Measurements from ENCODE around the gene FRMPD2. TPM values are rescaled to one million over a fixed set of nuclear protein-coding genes. Genes with fewer than 3 reads are reported as not detected.
A peak's percentile ranks its signal among the peaks of the same experiment; 100 is the strongest.

The FRMPD2 gene
- total RNA-seq, 1 experiment from 2014 or later, result 1.1 TPM

DNA sequence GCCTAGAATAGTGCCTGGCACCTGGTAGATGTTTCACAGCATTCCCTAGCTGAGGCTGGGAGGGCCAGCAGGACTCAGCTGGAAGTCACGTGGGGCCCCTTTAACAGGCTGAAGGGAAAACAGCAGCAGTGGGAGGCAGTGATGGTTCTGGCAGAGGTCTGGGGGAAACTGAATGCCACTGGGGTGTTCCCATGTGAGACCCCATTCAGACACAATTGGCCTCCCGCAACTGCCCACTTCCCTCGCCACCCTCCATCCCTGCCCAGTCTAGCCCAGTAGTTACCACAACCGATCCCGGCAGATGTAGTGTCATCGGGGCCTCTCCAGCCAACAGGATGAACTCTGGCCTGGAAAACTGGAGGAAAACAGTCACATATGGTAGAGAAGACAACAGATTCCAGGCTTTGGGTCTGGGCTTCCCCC is 38.3 kb downstream of the FRMPD2 start:
- POLR2A ChIA-PET, result no interaction called here
- Mint-ChIP-seq H3K36me3 (no peaks in the 10 kb centered on the region), H3K27me3 (ENCODE audit: low read depth) (no peaks in the 10 kb centered on the region; the same call in 1 of the 2 replicates), H3K4me1 (peaks cover 8% of the 10 kb centered on the region), H3K27ac (peak overlapping the region; percentile 21; the same call in 1 of the 2 replicates), H3K9me3 (no peaks in the 10 kb centered on the region), H3K4me3 (no peak overlapping the region)
- DNase-seq (ENCODE audit: low spot score), result no peak
- TF ChIP-seq, protein P1, sequence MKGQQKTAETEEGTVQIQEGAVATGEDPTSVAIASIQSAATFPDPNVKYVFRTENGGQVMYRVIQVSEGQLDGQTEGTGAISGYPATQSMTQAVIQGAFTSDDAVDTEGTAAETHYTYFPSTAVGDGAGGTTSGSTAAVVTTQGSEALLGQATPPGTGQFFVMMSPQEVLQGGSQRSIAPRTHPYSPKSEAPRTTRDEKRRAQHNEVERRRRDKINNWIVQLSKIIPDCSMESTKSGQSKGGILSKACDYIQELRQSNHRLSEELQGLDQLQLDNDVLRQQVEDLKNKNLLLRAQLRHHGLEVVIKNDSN (CRISPR knock-in tag; IDR thresholded peaks at IDR 0.05), result peak; percentile 72
- TF ChIP-seq, protein P2, sequence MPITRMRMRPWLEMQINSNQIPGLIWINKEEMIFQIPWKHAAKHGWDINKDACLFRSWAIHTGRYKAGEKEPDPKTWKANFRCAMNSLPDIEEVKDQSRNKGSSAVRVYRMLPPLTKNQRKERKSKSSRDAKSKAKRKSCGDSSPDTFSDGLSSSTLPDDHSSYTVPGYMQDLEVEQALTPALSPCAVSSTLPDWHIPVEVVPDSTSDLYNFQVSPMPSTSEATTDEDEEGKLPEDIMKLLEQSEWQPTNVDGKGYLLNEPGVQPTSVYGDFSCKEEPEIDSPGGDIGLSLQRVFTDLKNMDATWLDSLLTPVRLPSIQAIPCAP (CRISPR knock-in tag; IDR thresholded peaks at IDR 0.05), result no peak
- TF ChIP-seq, protein P3, sequence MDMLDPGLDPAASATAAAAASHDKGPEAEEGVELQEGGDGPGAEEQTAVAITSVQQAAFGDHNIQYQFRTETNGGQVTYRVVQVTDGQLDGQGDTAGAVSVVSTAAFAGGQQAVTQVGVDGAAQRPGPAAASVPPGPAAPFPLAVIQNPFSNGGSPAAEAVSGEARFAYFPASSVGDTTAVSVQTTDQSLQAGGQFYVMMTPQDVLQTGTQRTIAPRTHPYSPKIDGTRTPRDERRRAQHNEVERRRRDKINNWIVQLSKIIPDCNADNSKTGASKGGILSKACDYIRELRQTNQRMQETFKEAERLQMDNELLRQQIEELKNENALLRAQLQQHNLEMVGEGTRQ (CRISPR knock-in tag; IDR thresholded peaks at IDR 0.05), result peak; percentile 68
- CTCF ChIA-PET, result no interaction called here
- ATAC-seq, result peak; percentile 32

DNA sequence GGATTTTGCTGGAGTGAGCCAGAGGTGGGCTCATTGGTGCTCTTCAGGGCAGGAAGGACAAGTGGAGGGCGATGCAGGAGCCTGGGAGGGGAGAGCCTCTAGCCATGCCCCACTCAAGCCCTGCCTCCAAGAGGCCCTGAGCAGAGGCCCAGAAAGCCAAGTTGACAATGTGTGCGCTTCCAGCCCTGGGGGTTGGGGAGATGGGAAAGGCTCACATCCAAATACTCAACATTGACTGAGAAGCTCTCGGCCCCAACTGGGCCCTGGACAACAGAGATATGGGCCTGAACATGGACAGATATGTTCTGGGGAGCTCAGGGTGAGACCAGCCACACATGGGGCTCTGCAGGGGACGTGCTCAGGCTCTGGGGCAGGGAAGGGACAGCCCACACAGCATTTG is 39.0 kb downstream of the FRMPD2 start:
- ChIA-PET CTCF (no interaction called here), POLR2A (no interaction called here)
- H3K27me3 Mint-ChIP-seq (ENCODE audit: low read depth), result no peaks in the 10 kb centered on the region; the same call in 1 of the 2 replicates
- no peak overlapping the region for H3K4me3 Mint-ChIP-seq
- no peak overlapping the region for H3K27ac Mint-ChIP-seq
- no peak for ATAC-seq
- H3K9me3 Mint-ChIP-seq, result no peaks in the 10 kb centered on the region
- DNase-seq (ENCODE audit: low spot score), result no peak
- H3K4me1 Mint-ChIP-seq, result peaks cover 8% of the 10 kb centered on the region
- H3K36me3 Mint-ChIP-seq, result no peaks in the 10 kb centered on the region
- TF ChIP-seq, protein P3 (CRISPR knock-in tag; IDR thresholded peaks at IDR 0.05), result no peak
- TF ChIP-seq, protein P4, sequence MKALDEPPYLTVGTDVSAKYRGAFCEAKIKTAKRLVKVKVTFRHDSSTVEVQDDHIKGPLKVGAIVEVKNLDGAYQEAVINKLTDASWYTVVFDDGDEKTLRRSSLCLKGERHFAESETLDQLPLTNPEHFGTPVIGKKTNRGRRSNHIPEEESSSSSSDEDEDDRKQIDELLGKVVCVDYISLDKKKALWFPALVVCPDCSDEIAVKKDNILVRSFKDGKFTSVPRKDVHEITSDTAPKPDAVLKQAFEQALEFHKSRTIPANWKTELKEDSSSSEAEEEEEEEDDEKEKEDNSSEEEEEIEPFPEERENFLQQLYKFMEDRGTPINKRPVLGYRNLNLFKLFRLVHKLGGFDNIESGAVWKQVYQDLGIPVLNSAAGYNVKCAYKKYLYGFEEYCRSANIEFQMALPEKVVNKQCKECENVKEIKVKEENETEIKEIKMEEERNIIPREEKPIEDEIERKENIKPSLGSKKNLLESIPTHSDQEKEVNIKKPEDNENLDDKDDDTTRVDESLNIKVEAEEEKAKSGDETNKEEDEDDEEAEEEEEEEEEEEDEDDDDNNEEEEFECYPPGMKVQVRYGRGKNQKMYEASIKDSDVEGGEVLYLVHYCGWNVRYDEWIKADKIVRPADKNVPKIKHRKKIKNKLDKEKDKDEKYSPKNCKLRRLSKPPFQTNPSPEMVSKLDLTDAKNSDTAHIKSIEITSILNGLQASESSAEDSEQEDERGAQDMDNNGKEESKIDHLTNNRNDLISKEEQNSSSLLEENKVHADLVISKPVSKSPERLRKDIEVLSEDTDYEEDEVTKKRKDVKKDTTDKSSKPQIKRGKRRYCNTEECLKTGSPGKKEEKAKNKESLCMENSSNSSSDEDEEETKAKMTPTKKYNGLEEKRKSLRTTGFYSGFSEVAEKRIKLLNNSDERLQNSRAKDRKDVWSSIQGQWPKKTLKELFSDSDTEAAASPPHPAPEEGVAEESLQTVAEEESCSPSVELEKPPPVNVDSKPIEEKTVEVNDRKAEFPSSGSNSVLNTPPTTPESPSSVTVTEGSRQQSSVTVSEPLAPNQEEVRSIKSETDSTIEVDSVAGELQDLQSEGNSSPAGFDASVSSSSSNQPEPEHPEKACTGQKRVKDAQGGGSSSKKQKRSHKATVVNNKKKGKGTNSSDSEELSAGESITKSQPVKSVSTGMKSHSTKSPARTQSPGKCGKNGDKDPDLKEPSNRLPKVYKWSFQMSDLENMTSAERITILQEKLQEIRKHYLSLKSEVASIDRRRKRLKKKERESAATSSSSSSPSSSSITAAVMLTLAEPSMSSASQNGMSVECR (CRISPR knock-in tag; IDR thresholded peaks at IDR 0.05; ENCODE audit: borderline replicate concordance), result no peak
- TF ChIP-seq NFYB (CRISPR knock-in tag; conservative IDR thresholded peaks at IDR 0.05; ENCODE audit: low read depth), result no peak
- no peak for TF ChIP-seq HMGA2 (CRISPR knock-in tag; IDR thresholded peaks at IDR 0.05)
- no peak for TF ChIP-seq KAT7 (CRISPR knock-in tag; IDR thresholded peaks at IDR 0.05; ENCODE audit: borderline replicate concordance)
- TF ChIP-seq SMAD3 (CRISPR knock-in tag; IDR thresholded peaks at IDR 0.05; ENCODE audit: borderline replicate concordance), result no peak
- TF ChIP-seq ELF4 (CRISPR knock-in tag; IDR thresholded peaks at IDR 0.05; ENCODE audit: low read depth), result no peak
- TF ChIP-seq IRF2 (CRISPR knock-in tag; IDR thresholded peaks at IDR 0.05; ENCODE audit: borderline replicate concordance, low read depth), result no peak
- TF ChIP-seq, protein P5, sequence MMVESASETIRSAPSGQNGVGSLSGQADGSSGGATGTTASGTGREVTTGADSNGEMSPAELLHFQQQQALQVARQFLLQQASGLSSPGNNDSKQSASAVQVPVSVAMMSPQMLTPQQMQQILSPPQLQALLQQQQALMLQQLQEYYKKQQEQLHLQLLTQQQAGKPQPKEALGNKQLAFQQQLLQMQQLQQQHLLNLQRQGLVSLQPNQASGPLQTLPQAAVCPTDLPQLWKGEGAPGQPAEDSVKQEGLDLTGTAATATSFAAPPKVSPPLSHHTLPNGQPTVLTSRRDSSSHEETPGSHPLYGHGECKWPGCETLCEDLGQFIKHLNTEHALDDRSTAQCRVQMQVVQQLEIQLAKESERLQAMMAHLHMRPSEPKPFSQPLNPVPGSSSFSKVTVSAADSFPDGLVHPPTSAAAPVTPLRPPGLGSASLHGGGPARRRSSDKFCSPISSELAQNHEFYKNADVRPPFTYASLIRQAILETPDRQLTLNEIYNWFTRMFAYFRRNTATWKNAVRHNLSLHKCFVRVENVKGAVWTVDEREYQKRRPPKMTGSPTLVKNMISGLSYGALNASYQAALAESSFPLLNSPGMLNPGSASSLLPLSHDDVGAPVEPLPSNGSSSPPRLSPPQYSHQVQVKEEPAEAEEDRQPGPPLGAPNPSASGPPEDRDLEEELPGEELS (CRISPR knock-in tag; IDR thresholded peaks at IDR 0.05), result no peak
- TF ChIP-seq, protein P6, sequence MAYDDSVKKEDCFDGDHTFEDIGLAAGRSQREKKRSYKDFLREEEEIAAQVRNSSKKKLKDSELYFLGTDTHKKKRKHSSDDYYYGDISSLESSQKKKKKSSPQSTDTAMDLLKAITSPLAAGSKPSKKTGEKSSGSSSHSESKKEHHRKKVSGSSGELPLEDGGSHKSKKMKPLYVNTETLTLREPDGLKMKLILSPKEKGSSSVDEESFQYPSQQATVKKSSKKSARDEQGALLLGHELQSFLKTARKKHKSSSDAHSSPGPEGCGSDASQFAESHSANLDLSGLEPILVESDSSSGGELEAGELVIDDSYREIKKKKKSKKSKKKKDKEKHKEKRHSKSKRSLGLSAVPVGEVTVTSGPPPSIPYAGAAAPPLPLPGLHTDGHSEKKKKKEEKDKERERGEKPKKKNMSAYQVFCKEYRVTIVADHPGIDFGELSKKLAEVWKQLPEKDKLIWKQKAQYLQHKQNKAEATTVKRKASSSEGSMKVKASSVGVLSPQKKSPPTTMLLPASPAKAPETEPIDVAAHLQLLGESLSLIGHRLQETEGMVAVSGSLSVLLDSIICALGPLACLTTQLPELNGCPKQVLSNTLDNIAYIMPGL (CRISPR knock-in tag; IDR thresholded peaks at IDR 0.05), result no peak
- TF ChIP-seq PRRX2 (CRISPR knock-in tag; IDR thresholded peaks at IDR 0.05), result no peak
- TF ChIP-seq, protein P7, sequence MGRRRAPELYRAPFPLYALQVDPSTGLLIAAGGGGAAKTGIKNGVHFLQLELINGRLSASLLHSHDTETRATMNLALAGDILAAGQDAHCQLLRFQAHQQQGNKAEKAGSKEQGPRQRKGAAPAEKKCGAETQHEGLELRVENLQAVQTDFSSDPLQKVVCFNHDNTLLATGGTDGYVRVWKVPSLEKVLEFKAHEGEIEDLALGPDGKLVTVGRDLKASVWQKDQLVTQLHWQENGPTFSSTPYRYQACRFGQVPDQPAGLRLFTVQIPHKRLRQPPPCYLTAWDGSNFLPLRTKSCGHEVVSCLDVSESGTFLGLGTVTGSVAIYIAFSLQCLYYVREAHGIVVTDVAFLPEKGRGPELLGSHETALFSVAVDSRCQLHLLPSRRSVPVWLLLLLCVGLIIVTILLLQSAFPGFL (CRISPR knock-in tag; IDR thresholded peaks at IDR 0.05; ENCODE audit: borderline replicate concordance), result no peak
- TF ChIP-seq MYBL2 (CRISPR knock-in tag; IDR thresholded peaks at IDR 0.05), result no peak
- TF ChIP-seq, protein P8, sequence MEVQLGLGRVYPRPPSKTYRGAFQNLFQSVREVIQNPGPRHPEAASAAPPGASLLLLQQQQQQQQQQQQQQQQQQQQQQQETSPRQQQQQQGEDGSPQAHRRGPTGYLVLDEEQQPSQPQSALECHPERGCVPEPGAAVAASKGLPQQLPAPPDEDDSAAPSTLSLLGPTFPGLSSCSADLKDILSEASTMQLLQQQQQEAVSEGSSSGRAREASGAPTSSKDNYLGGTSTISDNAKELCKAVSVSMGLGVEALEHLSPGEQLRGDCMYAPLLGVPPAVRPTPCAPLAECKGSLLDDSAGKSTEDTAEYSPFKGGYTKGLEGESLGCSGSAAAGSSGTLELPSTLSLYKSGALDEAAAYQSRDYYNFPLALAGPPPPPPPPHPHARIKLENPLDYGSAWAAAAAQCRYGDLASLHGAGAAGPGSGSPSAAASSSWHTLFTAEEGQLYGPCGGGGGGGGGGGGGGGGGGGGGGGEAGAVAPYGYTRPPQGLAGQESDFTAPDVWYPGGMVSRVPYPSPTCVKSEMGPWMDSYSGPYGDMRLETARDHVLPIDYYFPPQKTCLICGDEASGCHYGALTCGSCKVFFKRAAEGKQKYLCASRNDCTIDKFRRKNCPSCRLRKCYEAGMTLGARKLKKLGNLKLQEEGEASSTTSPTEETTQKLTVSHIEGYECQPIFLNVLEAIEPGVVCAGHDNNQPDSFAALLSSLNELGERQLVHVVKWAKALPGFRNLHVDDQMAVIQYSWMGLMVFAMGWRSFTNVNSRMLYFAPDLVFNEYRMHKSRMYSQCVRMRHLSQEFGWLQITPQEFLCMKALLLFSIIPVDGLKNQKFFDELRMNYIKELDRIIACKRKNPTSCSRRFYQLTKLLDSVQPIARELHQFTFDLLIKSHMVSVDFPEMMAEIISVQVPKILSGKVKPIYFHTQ (CRISPR knock-in tag; IDR thresholded peaks at IDR 0.05), result no peak
- TF ChIP-seq, protein P9, sequence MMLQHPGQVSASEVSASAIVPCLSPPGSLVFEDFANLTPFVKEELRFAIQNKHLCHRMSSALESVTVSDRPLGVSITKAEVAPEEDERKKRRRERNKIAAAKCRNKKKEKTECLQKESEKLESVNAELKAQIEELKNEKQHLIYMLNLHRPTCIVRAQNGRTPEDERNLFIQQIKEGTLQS (CRISPR knock-in tag; conservative IDR thresholded peaks at IDR 0.05), result no peak

All from WTC11 (cell line).